OCI-LY7 (cell line): ENCODE data around the gene TGFBR3. TPM values are rescaled to one million over a fixed set of nuclear protein-coding genes. Genes with fewer than 3 reads are reported as not detected.

Source experiments
- BruUV-seq: library from RNA; stranded (reverse); fragments of 400-500 nt; replicated peaks from 2 replicates; lab custom pipeline; 2021; lab: Mats Ljungman, UMichigan
- CTCF ChIA-PET: fragments of 300-600 bp; sonication (Branson Sonifier 250); formaldehyde crosslinking; loops from one replicate; lab custom pipeline; 2022; ENCODE audit warnings: antibody characterized with exemption; ENCODE audit not compliant: unreplicated experiment; lab: Charles Lee
- POLR2A ChIA-PET: fragments of 300-600 bp; sonication (Branson Sonifier 250); formaldehyde crosslinking; loops from one replicate; lab custom pipeline; 2022; ENCODE audit warnings: antibody characterized with exemption; lab: Charles Lee
- DNase-seq: peaks from one replicate; pipeline ENCODE4 v3.0.0-alpha.2; 2015; ENCODE audit warnings: low spot score
- H2AFZ ChIP-seq: fragments of 200-600 bp; sonication (generic), shearing (Covaris generic); 2 replicates; pipeline ENCODE4 v1.6.1; 2014; ENCODE audit warnings: mild to moderate bottlenecking, antibody characterized with exemption, low read length, moderate library complexity
- H3K27ac ChIP-seq: fragments of 200-600 bp; sonication (generic); 2 replicates; pipeline ENCODE4 v1.5.1; 2014; ENCODE audit warnings: mixed run types, low read depth, mild to moderate bottlenecking, moderate library complexity, low read length, inconsistent platforms; ENCODE audit not compliant: poor library complexity, severe bottlenecking
- H3K36me3 ChIP-seq: fragments of 200-600 bp; sonication (generic); 2 replicates; pipeline ENCODE4 v1.6.1; 2014; ENCODE audit warnings: mild to moderate bottlenecking, antibody characterized with exemption, low read length, moderate library complexity, mixed read lengths; ENCODE audit not compliant: insufficient read depth
- H3K4me1 ChIP-seq: fragments of 200-600 bp; sonication (generic); 2 replicates; pipeline ENCODE4 v1.5.1; 2014; ENCODE audit warnings: mild to moderate bottlenecking, low read length; ENCODE audit not compliant: insufficient read depth, poor library complexity, severe bottlenecking
- H3K4me2 ChIP-seq: fragments of 200-600 bp; sonication (generic); 2 replicates; pipeline ENCODE4 v1.6.1; 2014; ENCODE audit warnings: mild to moderate bottlenecking, low read length
- H3K4me3 ChIP-seq: fragments of 200-600 bp; sonication (generic); 2 replicates; pipeline ENCODE4 v1.5.1; 2014; ENCODE audit warnings: mild to moderate bottlenecking, low read depth, low read length; ENCODE audit not compliant: poor library complexity, severe bottlenecking
- H3K79me2 ChIP-seq: fragments of 200-600 bp; sonication (generic); 2 replicates; pipeline ENCODE4 v1.6.1; 2016; ENCODE audit warnings: low read depth, mild to moderate bottlenecking, low read length, moderate library complexity, mixed read lengths; ENCODE audit not compliant: insufficient read depth
- H3K9me2 ChIP-seq: fragments of 200-600 bp; sonication (generic); 2 replicates; pipeline ENCODE4 v1.6.1; 2016; ENCODE audit warnings: mild to moderate bottlenecking, low read length, mixed read lengths; ENCODE audit not compliant: insufficient read depth
- H3K9me3 ChIP-seq: fragments of 200-600 bp; sonication (generic); 2 replicates; pipeline ENCODE4 v1.6.1; 2014; ENCODE audit warnings: mild to moderate bottlenecking, mixed run types, low read length, mixed read lengths
- H4K20me1 ChIP-seq: fragments of 200-600 bp; sonication (generic); 2 replicates; pipeline ENCODE4 v1.6.1; 2014; ENCODE audit warnings: mild to moderate bottlenecking, antibody characterized with exemption, low read length, moderate library complexity, mixed read lengths; ENCODE audit not compliant: insufficient read depth
- CTCF ChIP-seq: fragments of 200-600 bp; sonication (generic); conservative IDR thresholded peaks from 2 replicates; pipeline ENCODE4 v1.5.1; 2014; ENCODE audit warnings: mild to moderate bottlenecking, antibody characterized with exemption, low read length, moderate library complexity, mixed read lengths
- EZH2phosphoT487 ChIP-seq: fragments of 200-600 bp; sonication (generic); IDR thresholded peaks from 2 replicates; pipeline ENCODE4 v1.6.1; 2018; ENCODE audit warnings: low read depth, borderline replicate concordance, mild to moderate bottlenecking, mixed run types, antibody characterized with exemption, low read length, moderate library complexity, mixed read lengths
- intact Hi-C: fragments of 100-400 bp; cut with micrococcal nuclease; formaldehyde crosslinking; loops from one replicate; pipeline ENCODE4 v1.10.0; 2022; ENCODE audit not compliant: unreplicated experiment
- total RNA-seq, 2 experiments: library from RNA; depleted of rRNA in 1 of 2; stranded (reverse); fragments of >200 nt in 1 of 2; shearing (Covaris generic) in 1 of 2; gene quantifications; 2 replicates each; pipeline ENCODE4 v1.2.3, GENCODE V29; 2014 to 2022

TGFBR3 gene
- total RNA-seq, 2 experiments from 2014 or later: not detected

- Histone ChIP-seq H3K9me2 (no peaks in the 10 kb centered on the region), H3K79me2 (no peaks in the 10 kb centered on the region), H3K36me3 (no peaks in the 10 kb centered on the region), H3K27ac (no peak overlapping the region), H3K4me2 (no peak overlapping the region), H4K20me1 (no peaks in the 10 kb centered on the region), H3K9me3 (no peaks in the 10 kb centered on the region), H3K4me1 (no peaks in the 10 kb centered on the region), H3K4me3 (no peak overlapping the region), H2AFZ (no peak overlapping the region)
- ChIA-PET CTCF (no interaction called here), POLR2A (no interaction called here)
- no peak for DNase-seq
- no TSS peak for BruUV-seq
- TF ChIP-seq EZH2phosphoT487 (no peak), CTCF (no peak)
- intact Hi-C loops: no loop called here
Observed at GRCh38 chr1:91833946-91834345, 52.0 kb downstream of the TGFBR3 start.

GRCh38 chr1:91831132-91831930 is 54.6 kb downstream of the TGFBR3 start:
- BruUV-seq: no TSS peak
- H3K36me3 ChIP-seq: no peaks in the 10 kb centered on the region

More at GRCh38 chr1:91831132-91831930, 54.6 kb downstream of the TGFBR3 start:
- ChIA-PET CTCF (no interaction called here), POLR2A (no interaction called here)
- Histone ChIP-seq H4K20me1 (no peaks in the 10 kb centered on the region), H3K9me2 (no peaks in the 10 kb centered on the region), H3K27ac (no peak overlapping the region), H3K4me3 (no peak overlapping the region), H3K4me2 (no peak overlapping the region), H3K9me3 (no peaks in the 10 kb centered on the region), H3K4me1 (no peaks in the 10 kb centered on the region), H2AFZ (no peak overlapping the region), H3K79me2 (no peaks in the 10 kb centered on the region)
- no peak for TF ChIP-seq CTCF
- no peak for TF ChIP-seq EZH2phosphoT487
- intact Hi-C loops: no loop called here
- DNase-seq: no peak
